Measurements from ENCODE around the gene CD70. TPM values are rescaled to one million over a fixed set of nuclear protein-coding genes. Genes with fewer than 3 reads are reported as not detected.
A peak's percentile ranks its signal among the peaks of the same experiment; 100 is the strongest.
"Not testable (repeated sequence)": the region's sequence is repeated elsewhere in the genome, so short reads cannot be mapped to it uniquely, and the experiment has no call there.

The CD70 gene
- total RNA-seq, 1 experiment from 2014 or later, result 45.4 TPM

DNA sequence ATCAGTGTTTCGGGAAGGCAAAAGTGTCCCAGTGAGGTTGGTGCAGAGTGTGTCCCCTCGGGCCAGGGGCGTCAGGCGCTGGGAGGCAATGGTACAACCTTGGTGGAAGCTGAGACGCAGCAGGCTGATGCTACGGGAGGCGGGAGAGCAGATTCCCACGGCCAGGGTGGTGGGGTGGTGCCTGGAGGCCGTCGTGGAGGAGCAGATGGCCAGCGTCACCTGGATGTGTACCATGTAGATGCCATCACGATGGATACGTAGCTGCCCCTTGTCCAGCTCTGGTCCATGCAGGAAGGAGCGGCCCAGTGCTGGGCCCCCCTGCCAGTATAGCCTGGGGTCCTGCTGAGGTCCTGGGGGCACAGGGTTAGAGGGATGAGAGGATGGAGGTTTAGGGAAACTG is 4.9 kb downstream of the CD70 start:
- BruUV-seq (replicated peaks), result no TSS peak
- Histone ChIP-seq H3K27ac (ENCODE audit: low read length) (no peak overlapping the region), H3K9me3 (ENCODE audit: control insufficient read depth, insufficient read depth, low read depth, low read length) (no peaks in the 10 kb centered on the region), H3K36me3 (ENCODE audit: control insufficient read depth, insufficient read depth, low read length) (no peaks in the 10 kb centered on the region), H3K27me3 (ENCODE audit: control insufficient read depth, insufficient read depth, low read length) (no peaks in the 10 kb centered on the region), H3K4me1 (ENCODE audit: control insufficient read depth, insufficient read depth, low read length) (peaks cover 6% of the 10 kb centered on the region; the same call in 1 of the 2 replicates), H3K4me3 (ENCODE audit: low read depth in 2 of 2, low read length in 2 of 2) (no peak overlapping the region)
- ATAC-seq (no peak), DNase-seq (ENCODE audit: low read depth, low spot score) (no peak)
- in situ Hi-C loops (cut with HindIII; ENCODE audit: low pct_unique_long_range_greater_than_20kb, low sequenced_read_pairs), result no loop called here
- CTCF ChIA-PET, result no interaction called here
- TF ChIP-seq, protein P1, sequence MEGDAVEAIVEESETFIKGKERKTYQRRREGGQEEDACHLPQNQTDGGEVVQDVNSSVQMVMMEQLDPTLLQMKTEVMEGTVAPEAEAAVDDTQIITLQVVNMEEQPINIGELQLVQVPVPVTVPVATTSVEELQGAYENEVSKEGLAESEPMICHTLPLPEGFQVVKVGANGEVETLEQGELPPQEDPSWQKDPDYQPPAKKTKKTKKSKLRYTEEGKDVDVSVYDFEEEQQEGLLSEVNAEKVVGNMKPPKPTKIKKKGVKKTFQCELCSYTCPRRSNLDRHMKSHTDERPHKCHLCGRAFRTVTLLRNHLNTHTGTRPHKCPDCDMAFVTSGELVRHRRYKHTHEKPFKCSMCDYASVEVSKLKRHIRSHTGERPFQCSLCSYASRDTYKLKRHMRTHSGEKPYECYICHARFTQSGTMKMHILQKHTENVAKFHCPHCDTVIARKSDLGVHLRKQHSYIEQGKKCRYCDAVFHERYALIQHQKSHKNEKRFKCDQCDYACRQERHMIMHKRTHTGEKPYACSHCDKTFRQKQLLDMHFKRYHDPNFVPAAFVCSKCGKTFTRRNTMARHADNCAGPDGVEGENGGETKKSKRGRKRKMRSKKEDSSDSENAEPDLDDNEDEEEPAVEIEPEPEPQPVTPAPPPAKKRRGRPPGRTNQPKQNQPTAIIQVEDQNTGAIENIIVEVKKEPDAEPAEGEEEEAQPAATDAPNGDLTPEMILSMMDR (IDR thresholded peaks at IDR 0.05), result no peak
- TF ChIP-seq TCF7L2 (IDR thresholded peaks at IDR 0.05; ENCODE audit: low read depth, low read length) (no peak), POLR2AphosphoS5 (IDR thresholded peaks at IDR 0.05; ENCODE audit: low read depth, low read length) (no peak)
- TF ChIP-seq, protein P2, sequence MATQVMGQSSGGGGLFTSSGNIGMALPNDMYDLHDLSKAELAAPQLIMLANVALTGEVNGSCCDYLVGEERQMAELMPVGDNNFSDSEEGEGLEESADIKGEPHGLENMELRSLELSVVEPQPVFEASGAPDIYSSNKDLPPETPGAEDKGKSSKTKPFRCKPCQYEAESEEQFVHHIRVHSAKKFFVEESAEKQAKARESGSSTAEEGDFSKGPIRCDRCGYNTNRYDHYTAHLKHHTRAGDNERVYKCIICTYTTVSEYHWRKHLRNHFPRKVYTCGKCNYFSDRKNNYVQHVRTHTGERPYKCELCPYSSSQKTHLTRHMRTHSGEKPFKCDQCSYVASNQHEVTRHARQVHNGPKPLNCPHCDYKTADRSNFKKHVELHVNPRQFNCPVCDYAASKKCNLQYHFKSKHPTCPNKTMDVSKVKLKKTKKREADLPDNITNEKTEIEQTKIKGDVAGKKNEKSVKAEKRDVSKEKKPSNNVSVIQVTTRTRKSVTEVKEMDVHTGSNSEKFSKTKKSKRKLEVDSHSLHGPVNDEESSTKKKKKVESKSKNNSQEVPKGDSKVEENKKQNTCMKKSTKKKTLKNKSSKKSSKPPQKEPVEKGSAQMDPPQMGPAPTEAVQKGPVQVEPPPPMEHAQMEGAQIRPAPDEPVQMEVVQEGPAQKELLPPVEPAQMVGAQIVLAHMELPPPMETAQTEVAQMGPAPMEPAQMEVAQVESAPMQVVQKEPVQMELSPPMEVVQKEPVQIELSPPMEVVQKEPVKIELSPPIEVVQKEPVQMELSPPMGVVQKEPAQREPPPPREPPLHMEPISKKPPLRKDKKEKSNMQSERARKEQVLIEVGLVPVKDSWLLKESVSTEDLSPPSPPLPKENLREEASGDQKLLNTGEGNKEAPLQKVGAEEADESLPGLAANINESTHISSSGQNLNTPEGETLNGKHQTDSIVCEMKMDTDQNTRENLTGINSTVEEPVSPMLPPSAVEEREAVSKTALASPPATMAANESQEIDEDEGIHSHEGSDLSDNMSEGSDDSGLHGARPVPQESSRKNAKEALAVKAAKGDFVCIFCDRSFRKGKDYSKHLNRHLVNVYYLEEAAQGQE (IDR thresholded peaks at IDR 0.05; ENCODE audit: insufficient read depth in 1 of 2, low read depth in 2 of 2, low read length in 1 of 2), result no peak
- intact Hi-C loops (cut with micrococcal nuclease; ENCODE audit: unreplicated experiment), result no loop called here
- POLR2A ChIA-PET, result no interaction called here

DNA sequence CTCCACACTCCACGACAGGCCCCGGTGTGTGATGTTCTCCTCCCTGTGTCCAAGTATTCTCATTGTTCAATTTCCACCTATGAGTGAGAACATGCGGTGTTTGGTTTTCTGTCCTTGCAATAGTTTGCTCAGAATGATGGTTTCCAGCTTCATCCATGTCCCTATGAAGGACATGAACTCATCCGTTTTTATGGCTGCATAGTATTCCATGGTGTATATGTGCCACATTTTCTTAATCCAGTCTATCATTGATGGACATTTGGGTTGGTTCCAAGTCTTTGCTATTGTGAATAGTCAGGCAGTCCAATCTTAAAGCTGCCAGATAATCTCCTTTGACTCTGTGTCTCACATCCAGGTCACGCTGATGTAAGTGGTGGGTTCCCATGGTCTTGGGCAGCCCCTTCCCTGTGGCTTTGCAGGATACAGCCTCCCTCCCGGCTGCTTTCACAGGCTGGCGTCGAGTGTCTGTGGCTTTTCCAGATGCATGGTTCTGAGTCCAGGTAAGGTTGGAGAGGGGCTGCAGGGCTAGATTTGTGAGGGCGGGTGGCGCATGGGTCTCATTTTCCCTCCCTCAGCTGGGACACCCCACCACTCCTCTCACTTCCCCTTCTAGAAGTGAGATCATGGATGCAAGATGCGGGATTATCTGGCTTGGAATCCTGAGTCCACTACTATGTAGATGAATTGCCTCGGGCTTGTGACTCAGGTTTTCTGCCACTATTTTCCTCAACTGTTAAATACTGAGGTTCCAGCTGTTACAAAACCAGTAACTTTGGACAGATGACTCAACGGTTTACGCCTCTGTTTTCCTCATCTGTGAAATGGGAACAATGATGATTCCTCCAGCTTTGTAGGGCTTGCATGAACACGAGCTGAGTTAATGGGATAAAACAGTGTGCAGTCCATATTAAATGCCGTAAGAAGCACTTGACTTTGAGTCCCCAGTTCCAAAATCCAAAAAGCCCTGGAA is 8.2 kb downstream of the CD70 start:
- intact Hi-C loops (cut with micrococcal nuclease; ENCODE audit: unreplicated experiment); H3K4me3 ChIP-seq (ENCODE audit: low read depth in 2 of 2, low read length in 2 of 2); CTCF ChIA-PET: not testable (repeated sequence)

DNA sequence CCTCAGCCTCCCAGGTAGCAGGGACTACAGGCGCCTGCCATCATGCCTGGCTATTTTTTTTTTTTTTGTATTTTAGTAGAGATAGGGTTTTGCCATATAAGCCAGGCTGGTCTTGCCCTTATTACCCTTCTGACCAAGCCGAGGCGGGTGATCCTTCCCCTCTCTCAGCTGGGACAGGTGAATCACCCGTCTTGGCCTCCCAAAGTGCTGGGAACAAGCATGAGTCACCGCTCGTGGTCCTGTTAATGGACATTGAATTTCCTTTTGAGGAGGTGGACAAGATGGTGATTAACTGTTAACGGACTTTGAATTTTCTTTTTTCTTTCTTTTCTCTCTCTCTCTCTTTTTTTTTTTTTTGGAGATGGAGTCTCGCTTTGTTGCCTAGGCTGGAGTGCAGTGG is 10.6 kb downstream of the CD70 start:
- in situ Hi-C loops (cut with HindIII; ENCODE audit: low pct_unique_long_range_greater_than_20kb, low sequenced_read_pairs) (no loop called here), intact Hi-C loops (cut with micrococcal nuclease; ENCODE audit: unreplicated experiment) (no loop called here)
- Histone ChIP-seq H3K4me3 (ENCODE audit: low read depth in 2 of 2, low read length in 2 of 2) (no peak overlapping the region), H3K9me3 (ENCODE audit: control insufficient read depth, insufficient read depth, low read depth, low read length) (no peaks in the 10 kb centered on the region), H3K36me3 (ENCODE audit: control insufficient read depth, insufficient read depth, low read length) (no peaks in the 10 kb centered on the region), H3K4me1 (ENCODE audit: control insufficient read depth, insufficient read depth, low read length) (no peaks in the 10 kb centered on the region), H3K27me3 (ENCODE audit: control insufficient read depth, insufficient read depth, low read length) (no peaks in the 10 kb centered on the region), H3K27ac (ENCODE audit: low read length) (no peak overlapping the region)
- no TSS peak for BruUV-seq (replicated peaks)
- peak; percentile 84 for ATAC-seq
- TF ChIP-seq, protein P2 (IDR thresholded peaks at IDR 0.05; ENCODE audit: insufficient read depth in 1 of 2, low read depth in 2 of 2, low read length in 1 of 2), result no peak
- TF ChIP-seq POLR2AphosphoS5 (IDR thresholded peaks at IDR 0.05; ENCODE audit: low read depth, low read length) (no peak), TCF7L2 (IDR thresholded peaks at IDR 0.05; ENCODE audit: low read depth, low read length) (no peak), SIN3A (IDR thresholded peaks at IDR 0.05; ENCODE audit: borderline replicate concordance, insufficient read depth, low read depth, low read length) (no peak)
- TF ChIP-seq, protein P1 (IDR thresholded peaks at IDR 0.05), result no peak
- CTCF ChIA-PET, result no interaction called here
- POLR2A ChIA-PET, result interaction anchor here (0.6 kb wide), 1 partner anchor 494 kb away, joined by 4 read pairs; no protein-coding TSS in a partner anchor
- peak; percentile 84 for DNase-seq (ENCODE audit: low read depth, low spot score)

More for the DNA sequence above, 8.2 kb downstream of the CD70 start:
- H3K36me3 ChIP-seq (ENCODE audit: control insufficient read depth, insufficient read depth, low read length); H3K27me3 ChIP-seq (ENCODE audit: control insufficient read depth, insufficient read depth, low read length); POLR2A ChIA-PET; H3K9me3 ChIP-seq (ENCODE audit: control insufficient read depth, insufficient read depth, low read depth, low read length); ATAC-seq; H3K4me1 ChIP-seq (ENCODE audit: control insufficient read depth, insufficient read depth, low read length); H3K27ac ChIP-seq (ENCODE audit: low read length); in situ Hi-C loops (cut with HindIII; ENCODE audit: low pct_unique_long_range_greater_than_20kb, low sequenced_read_pairs); DNase-seq (ENCODE audit: low read depth, low spot score); BruUV-seq (replicated peaks): not testable (repeated sequence)

All from Panc1 (cell line).